HG02852 (cell line): ENCODE measurements around the gene FOXD2.
"Not testable (repeated sequence)": the region's sequence is repeated elsewhere in the genome, so short reads cannot be mapped to it uniquely, and the experiment has no call there.

Experiments used
- ATAC-seq: cut with Tn5 transposase; IDR thresholded peaks from one replicate; pipeline ENCODE4 v1.9.1; 2021; ENCODE audit warnings: mild to moderate bottlenecking, moderate library complexity; ENCODE audit not compliant: unreplicated experiment

FOXD2 gene

GRCh38 chr1:47439017-47439818 lies 1.4 kb downstream of the FOXD2 start:
- ATAC-seq, result no peak

- no peak for ATAC-seq
These were observed 2.2 kb downstream of the FOXD2 start for GRCh38 chr1:47439819-47440598.

GRCh38 chr1:47440599-47441081 lies 2.8 kb downstream of the FOXD2 start:
- no peak for ATAC-seq

GRCh38 chr1:47441450-47442106 lies 3.7 kb downstream of the FOXD2 start:
- ATAC-seq, result no peak

GRCh38 chr1:47442202-47442601 lies 4.4 kb downstream of the FOXD2 start:
- ATAC-seq, result no peak

- ATAC-seq, result no peak
These were observed 5.1 kb downstream of the FOXD2 start for GRCh38 chr1:47442842-47443529.

GRCh38 chr1:47443530-47444296 lies 5.9 kb downstream of the FOXD2 start:
- ATAC-seq, result no peak

- ATAC-seq, result no peak
These were observed 6.4 kb downstream of the FOXD2 start for GRCh38 chr1:47444297-47444561.

- no peak for ATAC-seq
These were observed 7.0 kb downstream of the FOXD2 start for GRCh38 chr1:47444562-47445465.

- ATAC-seq, result no peak
These were observed 8.1 kb downstream of the FOXD2 start for GRCh38 chr1:47445823-47446550.

GRCh38 chr1:47448462-47449222 lies 10.8 kb downstream of the FOXD2 start:
- ATAC-seq, result no peak

GRCh38 chr1:47449822-47450552 lies 12.1 kb downstream of the FOXD2 start:
- no peak for ATAC-seq

- ATAC-seq, result no peak
These were observed 12.8 kb downstream of the FOXD2 start for GRCh38 chr1:47450606-47451005.

GRCh38 chr1:47452426-47452825 lies 14.6 kb downstream of the FOXD2 start:
- ATAC-seq, result no peak

- not testable (repeated sequence) for ATAC-seq
These were observed 16.1 kb downstream of the FOXD2 start for GRCh38 chr1:47453910-47454309.

GRCh38 chr1:47456250-47456649 lies 18.4 kb downstream of the FOXD2 start:
- ATAC-seq, result no peak

GRCh38 chr1:47457547-47457946 lies 19.7 kb downstream of the FOXD2 start:
- not testable (repeated sequence) for ATAC-seq
